IPS DF 6.9 (cell line): ENCODE measurements around the gene CEACAM16.
A peak's percentile ranks its signal among the peaks of the same experiment; 100 is the strongest.

Experiments used
- DNase-seq: peaks from one replicate; pipeline ENCODE4 v3.0.0-alpha.2; 2013; ENCODE audit warnings: low read depth, low spot score
- H3K27ac ChIP-seq: one replicate; pipeline ENCODE4 v1.5.1; 2013; ENCODE audit warnings: low read length, control low read depth
- H3K27me3 ChIP-seq: 2 replicates; pipeline ENCODE4 v1.6.1; 2013; ENCODE audit warnings: mild to moderate bottlenecking, low read length; ENCODE audit not compliant: control insufficient read depth, insufficient read depth
- H3K36me3 ChIP-seq: 2 replicates; pipeline ENCODE4 v1.6.1; 2013; ENCODE audit warnings: low read length; ENCODE audit not compliant: control insufficient read depth, insufficient read depth
- H3K4me1 ChIP-seq: 2 replicates; pipeline ENCODE4 v1.6.1; 2013; ENCODE audit warnings: low read length; ENCODE audit not compliant: control insufficient read depth, insufficient read depth
- H3K4me3 ChIP-seq: 2 replicates; pipeline ENCODE4 v1.5.1; 2013; ENCODE audit warnings: mild to moderate bottlenecking, low read length
- H3K9me3 ChIP-seq: 2 replicates; pipeline ENCODE4 v1.6.1; 2013; ENCODE audit warnings: low read length, inconsistent platforms; ENCODE audit not compliant: control insufficient read depth, insufficient read depth
- WGBS: extraction: QIAGEN DNeasy Blood & Tissue Kit; methylation state at CpG from one replicate; pipeline ENCODE4 v1.1.7; 2013; ENCODE audit warnings: mixed read lengths, missing lambda C conversion rate; ENCODE audit not compliant: insufficient read length, insufficient coverage; 5-methylcytosine and 5-hydroxymethylcytosine counted together

CEACAM16 gene

GRCh38 chr19:44745341-44745831 is 46.4 kb downstream of the CEACAM16 start:
- H3K9me3 ChIP-seq = no peaks in the 10 kb centered on the region
- WGBS = no CpG with 5 or more reads among the region's 10 CpGs
- H3K4me1 ChIP-seq = peaks cover 3% of the 10 kb centered on the region
- DNase-seq = no peak
- no peak overlapping the region for H3K4me3 ChIP-seq
- peaks cover 27% of the 10 kb centered on the region; the same call in 1 of the 2 replicates for H3K27me3 ChIP-seq
- no peaks in the 10 kb centered on the region for H3K36me3 ChIP-seq
- no peak overlapping the region for H3K27ac ChIP-seq

- 100% methylated on average over 2 of the region's 4 CpGs for WGBS
- DNase-seq = no peak
- Histone ChIP-seq H3K27me3 (peaks cover 27% of the 10 kb centered on the region; the same call in 1 of the 2 replicates), H3K36me3 (no peaks in the 10 kb centered on the region), H3K27ac (no peak overlapping the region), H3K4me3 (no peak overlapping the region), H3K4me1 (peaks cover 3% of the 10 kb centered on the region), H3K9me3 (no peaks in the 10 kb centered on the region)
Measured at GRCh38 chr19:44745887-44746600, 47.1 kb downstream of the CEACAM16 start.

GRCh38 chr19:44746616-44746945 is 47.6 kb downstream of the CEACAM16 start:
- Histone ChIP-seq H3K9me3 (no peaks in the 10 kb centered on the region), H3K4me1 (peaks cover 3% of the 10 kb centered on the region), H3K27ac (no peak overlapping the region), H3K27me3 (peaks cover 27% of the 10 kb centered on the region; the same call in 1 of the 2 replicates), H3K36me3 (no peaks in the 10 kb centered on the region), H3K4me3 (no peak overlapping the region)
- no CpG with 5 or more reads among the region's 5 CpGs for WGBS
- no peak for DNase-seq

- Histone ChIP-seq H3K4me1 (no peaks in the 10 kb centered on the region; the same call in 1 of the 2 replicates), H3K27ac (no peak overlapping the region)
- DNase-seq = no peak
Measured at GRCh38 chr19:44746946-44747738, 48.2 kb downstream of the CEACAM16 start.

GRCh38 chr19:44747739-44748425 is 48.9 kb downstream of the CEACAM16 start:
- H3K27me3 ChIP-seq = peaks cover 27% of the 10 kb centered on the region; the same call in 1 of the 2 replicates
- H3K4me1 ChIP-seq = no peaks in the 10 kb centered on the region
- WGBS = no CpG with 5 or more reads among the region's 26 CpGs
- H3K36me3 ChIP-seq = no peaks in the 10 kb centered on the region
- DNase-seq = no peak
- no peaks in the 10 kb centered on the region for H3K9me3 ChIP-seq
- no peak overlapping the region for H3K27ac ChIP-seq
- H3K4me3 ChIP-seq = peak overlapping the region; percentile 30; the same call in 1 of the 2 replicates

More at GRCh38 chr19:44746946-44747738, 48.2 kb downstream of the CEACAM16 start:
- H3K27me3 ChIP-seq = peaks cover 27% of the 10 kb centered on the region; the same call in 1 of the 2 replicates
- H3K36me3 ChIP-seq = no peaks in the 10 kb centered on the region
- no peaks in the 10 kb centered on the region for H3K9me3 ChIP-seq
- WGBS = no CpG with 5 or more reads among the region's 34 CpGs
- peak overlapping the region; percentile 30; the same call in 1 of the 2 replicates for H3K4me3 ChIP-seq

GRCh38 chr19:44748426-44749254 is 49.7 kb downstream of the CEACAM16 start, which contains the start of gene BCL3:
Gene BCL3 (plus strand): TSS chr19:44748708. CDS start chr19:44748791, 83 bp downstream.
- DNase-seq = no peak
- Histone ChIP-seq H3K27ac (no peak within 1 kb of the TSS), H3K4me1 (0 out of 2 replicates have a peak, but pooled peaks cover 1% of the 10 kb centered on the region), H3K4me3 (peak within 1 kb of the TSS; percentile 30; the same call in 1 of the 2 replicates), H3K27me3 (peaks cover 27% of the 10 kb centered on the region; the same call in 1 of the 2 replicates), H3K36me3 (no peaks in the 10 kb centered on the region), H3K9me3 (no peaks in the 10 kb centered on the region)
- no CpG with 5 or more reads among the region's 88 CpGs for WGBS

GRCh38 chr19:44749292-44749691 is 50.3 kb downstream of the CEACAM16 start:
- H3K36me3 ChIP-seq = no peaks in the 10 kb centered on the region
- no peak for DNase-seq
- no CpG with 5 or more reads among the region's 1 CpG for WGBS
- H3K27ac ChIP-seq = no peak overlapping the region
- peaks cover 27% of the 10 kb centered on the region; the same call in 1 of the 2 replicates for H3K27me3 ChIP-seq
- H3K4me3 ChIP-seq = no peak overlapping the region
- H3K9me3 ChIP-seq = no peaks in the 10 kb centered on the region
- 0 out of 2 replicates have a peak, but pooled peaks cover 1% of the 10 kb centered on the region for H3K4me1 ChIP-seq

- WGBS = no CpG with 5 or more reads among the region's 10 CpGs
- no peaks in the 10 kb centered on the region for H3K36me3 ChIP-seq
- H3K4me3 ChIP-seq = no peak overlapping the region
- DNase-seq = no peak
- H3K4me1 ChIP-seq = 0 out of 2 replicates have a peak, but pooled peaks cover 3% of the 10 kb centered on the region
- H3K27me3 ChIP-seq = peaks cover 29% of the 10 kb centered on the region
- no peaks in the 10 kb centered on the region for H3K9me3 ChIP-seq
- no peak overlapping the region for H3K27ac ChIP-seq
Measured at GRCh38 chr19:44749994-44750393, 51.0 kb downstream of the CEACAM16 start.

GRCh38 chr19:44752123-44752815 is 53.3 kb downstream of the CEACAM16 start:
- no CpG with 5 or more reads among the region's 8 CpGs for WGBS
- Histone ChIP-seq H3K36me3 (no peaks in the 10 kb centered on the region), H3K27me3 (peaks cover 38% of the 10 kb centered on the region), H3K4me1 (peaks cover 5% of the 10 kb centered on the region; the same call in 1 of the 2 replicates), H3K9me3 (no peaks in the 10 kb centered on the region), H3K4me3 (no peak overlapping the region), H3K27ac (no peak overlapping the region)
- DNase-seq = no peak
